Measurements from ENCODE around the gene PEX26.

The PEX26 gene

DNA sequence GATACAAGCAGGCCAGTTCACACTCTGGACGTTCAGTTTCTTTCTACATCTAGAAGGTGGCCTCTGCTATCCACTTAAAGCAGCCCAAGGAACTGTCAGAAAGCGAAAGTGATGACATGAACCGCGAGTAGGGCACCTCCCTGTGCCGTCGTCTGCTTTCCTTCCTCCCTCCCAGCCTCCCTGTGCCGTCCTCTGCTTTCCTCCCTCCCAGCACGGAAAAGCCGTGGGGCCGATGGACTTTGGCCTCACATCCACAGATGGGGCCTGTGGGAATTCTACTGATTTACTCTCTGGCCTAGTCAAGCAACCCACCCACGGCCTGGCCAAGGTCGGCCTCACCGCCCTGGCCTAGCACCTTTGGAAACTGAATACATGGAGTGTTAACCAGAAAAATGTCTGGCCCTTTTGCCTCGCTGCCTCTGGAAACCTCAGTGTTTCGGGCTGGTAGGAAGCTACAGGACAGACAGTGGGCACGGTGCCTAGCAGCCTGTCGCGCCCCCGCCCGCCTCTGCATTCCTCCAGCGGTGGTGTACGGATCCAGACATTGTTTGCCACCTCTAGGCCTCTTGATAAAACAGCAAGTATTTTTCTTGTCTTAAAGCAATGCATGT lies 14.2 kb downstream of the PEX26 start:
- no peak overlapping the region for H3K4me3 ChIP-seq (replicated peaks; ENCODE audit: low read depth, low read length)
- DNase-seq (ENCODE audit: extremely low read depth, insufficient read length), result peak; percentile 59
- H3K27me3 ChIP-seq (replicated peaks; ENCODE audit: control insufficient read depth, insufficient read depth, low read length), result no peaks in the 10 kb centered on the region
- H3K36me3 ChIP-seq (ENCODE audit: control insufficient read depth, insufficient read depth, low read length), result peaks cover 18% of the 10 kb centered on the region
- TF ChIP-seq, protein P1, sequence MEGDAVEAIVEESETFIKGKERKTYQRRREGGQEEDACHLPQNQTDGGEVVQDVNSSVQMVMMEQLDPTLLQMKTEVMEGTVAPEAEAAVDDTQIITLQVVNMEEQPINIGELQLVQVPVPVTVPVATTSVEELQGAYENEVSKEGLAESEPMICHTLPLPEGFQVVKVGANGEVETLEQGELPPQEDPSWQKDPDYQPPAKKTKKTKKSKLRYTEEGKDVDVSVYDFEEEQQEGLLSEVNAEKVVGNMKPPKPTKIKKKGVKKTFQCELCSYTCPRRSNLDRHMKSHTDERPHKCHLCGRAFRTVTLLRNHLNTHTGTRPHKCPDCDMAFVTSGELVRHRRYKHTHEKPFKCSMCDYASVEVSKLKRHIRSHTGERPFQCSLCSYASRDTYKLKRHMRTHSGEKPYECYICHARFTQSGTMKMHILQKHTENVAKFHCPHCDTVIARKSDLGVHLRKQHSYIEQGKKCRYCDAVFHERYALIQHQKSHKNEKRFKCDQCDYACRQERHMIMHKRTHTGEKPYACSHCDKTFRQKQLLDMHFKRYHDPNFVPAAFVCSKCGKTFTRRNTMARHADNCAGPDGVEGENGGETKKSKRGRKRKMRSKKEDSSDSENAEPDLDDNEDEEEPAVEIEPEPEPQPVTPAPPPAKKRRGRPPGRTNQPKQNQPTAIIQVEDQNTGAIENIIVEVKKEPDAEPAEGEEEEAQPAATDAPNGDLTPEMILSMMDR (IDR thresholded peaks at IDR 0.05; ENCODE audit: insufficient read depth, low read length, poor library complexity, severe bottlenecking), result no peak

DNA sequence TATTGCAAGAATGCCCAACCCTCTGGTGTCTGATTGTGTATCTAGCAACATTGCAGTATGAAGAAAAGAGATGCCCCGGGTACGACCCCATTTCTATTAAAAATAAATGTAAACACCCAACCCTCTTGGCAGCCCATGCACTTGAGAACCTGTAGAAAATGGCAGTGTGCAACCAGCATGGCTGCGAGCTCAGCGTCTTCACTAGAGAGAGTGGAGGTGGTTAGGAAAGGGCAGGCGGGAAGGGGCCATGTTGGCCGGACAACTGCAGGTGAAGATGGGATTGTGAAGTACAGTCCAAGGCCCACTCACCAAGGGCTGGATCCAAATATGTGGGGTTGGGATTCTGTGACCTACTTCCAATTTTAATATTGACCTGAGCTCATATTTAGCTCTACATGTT lies 15.9 kb downstream of the PEX26 start:
- Histone ChIP-seq H3K27me3 (replicated peaks; ENCODE audit: control insufficient read depth, insufficient read depth, low read length) (no peaks in the 10 kb centered on the region), H3K4me3 (replicated peaks; ENCODE audit: low read depth, low read length) (no peak overlapping the region), H3K36me3 (ENCODE audit: control insufficient read depth, insufficient read depth, low read length) (peaks cover 8% of the 10 kb centered on the region)
- no peak for DNase-seq (ENCODE audit: extremely low read depth, insufficient read length)
- TF ChIP-seq, protein P1 (IDR thresholded peaks at IDR 0.05; ENCODE audit: insufficient read depth, low read length, poor library complexity, severe bottlenecking), result no peak

DNA sequence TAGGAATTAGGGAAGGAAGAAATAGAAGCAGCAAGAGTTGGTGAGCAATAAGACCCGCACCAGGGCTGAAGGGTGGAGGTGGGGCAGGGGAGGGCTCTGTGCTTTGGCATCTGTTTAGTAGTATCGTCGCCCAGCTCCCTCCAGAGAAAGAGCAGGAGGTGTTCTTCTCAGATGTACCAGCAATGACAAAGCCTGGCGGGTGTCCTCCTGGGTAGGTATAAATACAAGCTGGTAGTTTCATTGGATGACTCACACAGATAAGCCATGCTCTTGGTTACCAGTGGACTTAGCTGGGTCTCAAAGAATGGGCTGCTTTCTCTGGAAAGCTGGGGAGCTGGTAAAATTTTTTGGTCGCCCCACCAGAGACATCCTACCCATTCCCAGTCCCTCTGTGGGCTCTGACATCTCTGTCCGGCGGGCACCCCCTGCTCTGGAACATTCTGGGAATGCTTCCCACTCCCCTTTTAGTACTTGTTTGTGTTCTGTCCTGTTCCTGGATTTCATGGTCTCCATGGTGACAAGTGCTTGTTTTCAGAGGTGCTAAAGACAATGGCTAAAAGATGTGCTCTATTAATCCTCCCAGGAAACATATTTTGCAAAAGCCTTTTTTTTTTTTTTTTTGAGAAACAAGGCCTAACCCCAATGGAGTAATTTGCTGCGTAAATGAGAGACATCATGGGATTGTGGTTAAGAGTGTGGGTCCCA lies 17.5 kb downstream of the PEX26 start:
- Histone ChIP-seq H3K27me3 (replicated peaks; ENCODE audit: control insufficient read depth, insufficient read depth, low read length) (no peaks in the 10 kb centered on the region), H3K4me3 (replicated peaks; ENCODE audit: low read depth, low read length) (no peak overlapping the region), H3K36me3 (ENCODE audit: control insufficient read depth, insufficient read depth, low read length) (peaks cover 5% of the 10 kb centered on the region)
- TF ChIP-seq, protein P1 (IDR thresholded peaks at IDR 0.05; ENCODE audit: insufficient read depth, low read length, poor library complexity, severe bottlenecking), result no peak
- DNase-seq (ENCODE audit: extremely low read depth, insufficient read length), result no peak

DNA sequence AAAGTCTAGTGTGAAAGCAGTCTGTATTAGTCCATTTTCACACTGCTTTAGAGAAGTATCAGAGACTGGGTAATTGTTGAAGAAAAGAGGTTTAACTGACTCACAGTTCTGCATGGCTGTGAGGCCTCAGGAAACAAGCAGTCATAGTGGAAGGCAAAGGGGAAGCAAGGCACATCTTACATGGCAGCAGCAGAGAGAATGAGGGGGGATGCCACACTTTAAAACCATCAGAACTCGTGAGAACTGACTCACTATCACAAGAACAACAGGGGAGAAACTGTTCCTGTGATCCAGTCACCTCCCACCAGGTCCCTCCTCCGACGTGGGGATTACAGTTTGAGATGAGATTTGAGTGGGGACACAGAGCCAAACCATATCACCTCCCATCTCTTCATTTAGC lies 19.0 kb downstream of the PEX26 start:
- TF ChIP-seq, protein P1 (IDR thresholded peaks at IDR 0.05; ENCODE audit: insufficient read depth, low read length, poor library complexity, severe bottlenecking), result no peak

DNA sequence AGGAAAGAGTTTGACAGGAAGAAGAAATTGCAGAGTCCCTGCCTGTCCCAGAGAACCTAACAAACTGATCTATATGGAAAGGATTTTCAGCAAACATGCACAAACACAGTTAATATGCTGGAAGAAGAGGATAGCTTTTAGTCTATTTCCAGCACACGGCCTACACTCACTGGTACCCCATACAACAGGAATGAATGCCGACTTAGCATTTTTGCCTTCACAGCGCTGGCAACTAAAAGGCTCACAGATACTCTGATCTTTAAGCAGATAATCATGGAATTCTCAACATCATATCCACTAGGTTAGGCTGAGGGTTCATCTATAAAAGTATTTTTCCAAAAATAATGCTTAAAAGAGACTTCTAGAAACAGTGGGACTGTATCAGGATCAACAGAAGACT lies 23.0 kb downstream of the PEX26 start:
- TF ChIP-seq, protein P1 (IDR thresholded peaks at IDR 0.05; ENCODE audit: insufficient read depth, low read length, poor library complexity, severe bottlenecking), result no peak
- H3K27me3 ChIP-seq (replicated peaks; ENCODE audit: control insufficient read depth, insufficient read depth, low read length), result no peaks in the 10 kb centered on the region
- no peak overlapping the region for H3K4me3 ChIP-seq (replicated peaks; ENCODE audit: low read depth, low read length)
- H3K36me3 ChIP-seq (ENCODE audit: control insufficient read depth, insufficient read depth, low read length), result peaks cover 4% of the 10 kb centered on the region; the same call in 1 of the 2 replicates
- DNase-seq (ENCODE audit: extremely low read depth, insufficient read length), result no peak

More for the DNA sequence above, 19.0 kb downstream of the PEX26 start:
- no peak for DNase-seq (ENCODE audit: extremely low read depth, insufficient read length)
- Histone ChIP-seq H3K27me3 (replicated peaks; ENCODE audit: control insufficient read depth, insufficient read depth, low read length) (no peaks in the 10 kb centered on the region), H3K36me3 (ENCODE audit: control insufficient read depth, insufficient read depth, low read length) (peaks cover 4% of the 10 kb centered on the region; the same call in 1 of the 2 replicates), H3K4me3 (replicated peaks; ENCODE audit: low read depth, low read length) (no peak overlapping the region)

Data from GM06990 (cell line).